ENCODE results near the gene TNFRSF11A.

GRCh38 chr18:62329691-62330454 lies 4.8 kb downstream of the TNFRSF11A start:
- no peak for TF ChIP-seq CTCF (IDR thresholded peaks at IDR 0.05; ENCODE audit: borderline replicate concordance, extremely low read depth, low read length, poor library complexity, severe bottlenecking)
- no peak for TF ChIP-seq EZH2 (IDR thresholded peaks at IDR 0.05; ENCODE audit: borderline replicate concordance, low read depth, low read length, severe bottlenecking)
